Fibroblast of mammary gland (primary cell): ENCODE measurements around the gene ANXA5.

Source experiments
- DNase-seq: peaks from one replicate; pipeline ENCODE4 v3.0.0-alpha.2; 2010; ENCODE audit warnings: low read depth
- H3K4me3 ChIP-seq: 2 replicates; pipeline ENCODE4 v1.5.1; 2011; ENCODE audit warnings: low read depth, mild to moderate bottlenecking, low read length, moderate library complexity; ENCODE audit not compliant: control insufficient read depth
- CTCF ChIP-seq: conservative IDR thresholded peaks from 2 replicates; pipeline ENCODE4 v1.5.1; 2011; ENCODE audit warnings: low read depth, low read length, inconsistent platforms; ENCODE audit not compliant: control insufficient read depth, insufficient read depth

Gene ANXA5

GRCh38 chr4:121642876-121643585 lies 53.7 kb downstream of the ANXA5 start:
- TF ChIP-seq CTCF: no peak
- no peak for DNase-seq
- no peak overlapping the region for H3K4me3 ChIP-seq

- no peak for TF ChIP-seq CTCF
- no peak overlapping the region for H3K4me3 ChIP-seq
- DNase-seq: no peak
Measured at GRCh38 chr4:121642292-121642691, 54.5 kb downstream of the ANXA5 start.

- DNase-seq: no peak
- TF ChIP-seq CTCF: no peak
- no peak overlapping the region for H3K4me3 ChIP-seq
Measured at GRCh38 chr4:121633653-121634052, 63.1 kb downstream of the ANXA5 start.

- TF ChIP-seq CTCF: no peak
- no peak overlapping the region for H3K4me3 ChIP-seq
- no peak for DNase-seq
Measured at GRCh38 chr4:121632636-121633035, 64.1 kb downstream of the ANXA5 start.
